Kidney capillary endothelial cell (primary cell): Measurements from ENCODE around the gene MRPL11.

Experiments used
- DNase-seq: peaks from one replicate; pipeline ENCODE4 v3.0.0-alpha.2; 2018; ENCODE audit warnings: low spot score

Gene MRPL11

DNA sequence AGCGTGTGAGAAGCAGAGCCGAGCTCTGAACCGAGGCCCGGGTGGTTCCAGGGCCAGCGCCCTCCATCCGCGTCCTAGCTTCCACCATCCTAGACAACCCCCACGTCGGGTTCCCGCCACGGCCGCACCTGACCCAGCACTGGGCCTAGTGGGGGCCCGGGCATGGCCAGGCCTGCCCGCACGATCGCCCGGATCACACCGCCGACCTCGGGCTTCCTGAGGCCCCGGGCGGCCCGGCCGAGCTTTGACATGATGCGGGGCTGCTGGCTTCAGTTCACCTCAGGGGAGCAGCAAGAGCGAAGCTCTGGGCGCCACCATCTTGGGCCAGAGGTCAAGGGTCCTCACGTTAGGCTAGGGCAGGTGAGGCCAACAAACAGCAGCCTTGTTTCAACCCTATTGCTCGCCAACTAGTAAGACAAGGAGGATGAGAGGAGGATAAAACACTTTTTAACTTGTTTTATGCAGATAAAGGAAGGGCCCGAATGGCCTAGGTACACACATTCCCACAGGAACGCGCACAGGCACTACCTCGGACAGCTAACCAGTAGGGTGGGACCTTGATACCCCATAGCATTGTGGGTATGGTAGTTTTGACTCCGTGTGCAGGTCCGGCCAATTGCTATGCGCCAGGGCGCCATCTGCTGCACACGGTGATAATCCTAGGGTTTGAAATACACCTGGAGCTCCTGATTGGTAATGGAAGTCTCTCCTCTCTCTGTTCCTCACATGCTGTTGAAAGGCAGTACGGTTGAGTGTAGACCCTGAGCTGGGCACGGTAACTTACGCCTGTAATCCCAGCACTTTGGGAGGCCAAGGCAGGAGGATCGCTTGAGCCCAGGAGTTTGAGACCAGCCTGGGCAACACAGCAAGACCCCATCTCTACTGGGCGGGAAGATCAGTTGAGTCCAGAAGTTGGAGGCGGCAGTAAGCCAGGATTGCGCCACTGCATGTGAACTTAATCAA lies at the start of gene MRPL11:
Gene MRPL11, minus strand, starts transcription at position 345 of the 963 bp plus-strand sequence. Its CDS starts 94 bp downstream, at position 251.
- peak; percentile 94 for DNase-seq

DNA sequence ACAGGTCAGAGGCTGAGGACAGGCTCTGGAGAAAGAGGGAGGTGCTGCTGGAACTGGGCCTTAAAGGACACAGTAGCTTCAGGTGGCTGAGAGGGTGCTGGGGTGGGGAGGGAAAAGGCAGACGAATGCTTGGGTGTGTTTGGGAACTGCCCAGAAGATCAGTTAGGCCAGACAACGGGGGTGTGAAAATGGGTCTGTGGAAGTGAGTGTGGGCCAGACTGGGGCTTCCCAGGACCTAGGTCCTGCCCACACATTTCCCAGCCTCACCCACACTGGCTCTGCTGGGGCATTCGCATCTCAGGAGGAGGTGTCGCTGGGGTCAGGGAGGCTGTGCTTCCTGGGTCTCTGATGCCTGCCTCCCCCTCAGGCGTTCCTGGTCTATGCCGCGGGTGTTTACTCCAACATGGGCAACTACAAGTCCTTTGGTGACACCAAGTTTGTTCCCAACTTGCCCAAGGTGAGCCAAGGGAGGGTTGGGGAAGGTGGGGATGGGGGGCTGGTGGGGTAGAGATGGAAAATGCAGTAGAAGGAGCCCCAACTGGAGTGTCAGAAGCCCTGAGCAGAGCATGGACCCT lies 46.2 kb upstream of the MRPL11 start:
- no peak for DNase-seq

DNA sequence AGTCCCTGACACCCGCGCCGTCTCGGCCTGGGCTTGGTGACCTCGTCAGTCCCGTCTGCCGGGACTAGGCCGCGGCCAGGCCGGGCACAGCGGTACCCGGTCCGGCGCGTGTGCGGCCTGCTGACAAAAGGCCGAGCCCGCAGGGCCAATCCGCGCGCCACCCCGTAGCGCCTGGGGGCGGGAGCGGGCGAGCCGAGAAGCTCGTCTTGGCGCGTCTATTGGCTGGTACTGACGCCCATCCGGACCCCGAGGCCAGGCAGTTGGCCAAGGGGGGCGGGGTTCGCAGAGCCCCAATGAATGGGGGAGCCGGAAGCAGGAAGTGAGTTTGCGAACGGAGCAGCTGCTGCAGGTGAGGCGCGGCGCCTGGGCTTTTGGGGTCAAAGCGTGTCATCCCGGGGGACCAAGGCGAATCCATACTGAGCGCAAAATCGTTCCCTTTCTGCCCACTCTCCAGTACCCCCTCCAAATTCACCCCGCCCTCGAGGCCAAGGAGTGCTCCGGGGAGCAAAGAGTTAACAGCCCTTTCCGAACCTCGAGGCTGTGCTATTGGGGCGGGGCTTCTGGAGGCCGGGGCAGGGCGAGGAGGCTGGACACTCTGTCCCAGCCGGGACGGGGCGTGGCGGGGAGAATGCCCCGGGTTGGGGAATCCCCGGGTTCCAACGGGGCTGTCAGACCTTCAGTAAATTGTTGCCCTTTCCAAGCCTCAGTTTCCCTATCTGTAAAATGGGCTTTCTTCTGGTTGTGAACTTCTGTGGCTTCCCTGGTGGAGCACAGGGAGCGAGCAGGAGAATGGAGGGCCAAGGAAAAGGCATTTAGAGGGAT lies 41.7 kb upstream of the MRPL11 start, which contains the start of gene DPP3:
Gene DPP3, plus strand, starts transcription at position 318 of the 822 bp plus-strand sequence. CDS start 1,767 bp downstream, outside the sequence.
- DNase-seq: peak; percentile 95

DNA sequence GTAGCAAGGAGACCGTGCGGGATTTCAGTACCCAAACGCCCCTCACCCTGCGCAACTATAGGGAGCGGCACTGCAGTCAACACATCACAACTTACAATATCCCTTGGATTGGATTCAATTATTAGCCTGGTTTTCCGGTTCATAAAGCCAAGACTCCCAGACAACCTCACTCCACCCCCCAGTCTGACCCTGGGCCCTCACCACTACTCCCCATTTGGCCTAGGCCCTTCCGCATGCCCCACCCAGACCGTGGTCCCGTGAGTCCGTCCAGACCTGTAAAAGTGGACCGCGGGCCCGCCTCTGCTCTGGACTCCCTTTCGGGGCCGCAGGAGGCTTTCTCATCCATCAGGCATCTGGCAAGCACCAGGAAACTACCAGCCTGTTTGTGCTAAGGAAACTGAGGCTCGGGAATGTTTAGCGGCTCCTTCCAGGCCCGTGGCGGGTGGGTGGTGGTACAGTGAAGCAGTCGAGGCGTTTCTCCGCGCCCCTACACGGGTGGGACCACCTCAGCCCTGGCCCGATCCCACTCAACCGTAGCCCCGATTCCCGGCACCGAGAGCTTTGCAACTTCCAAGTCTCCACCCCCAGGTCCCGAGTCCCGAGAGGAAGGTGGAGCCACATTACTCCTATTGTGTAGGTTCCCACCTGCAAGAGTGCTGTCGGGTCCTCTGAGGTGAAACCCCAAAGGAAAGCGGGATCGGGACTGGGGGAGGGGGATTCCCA lies 40.9 kb upstream of the MRPL11 start:
- DNase-seq: peak; percentile 33

DNA sequence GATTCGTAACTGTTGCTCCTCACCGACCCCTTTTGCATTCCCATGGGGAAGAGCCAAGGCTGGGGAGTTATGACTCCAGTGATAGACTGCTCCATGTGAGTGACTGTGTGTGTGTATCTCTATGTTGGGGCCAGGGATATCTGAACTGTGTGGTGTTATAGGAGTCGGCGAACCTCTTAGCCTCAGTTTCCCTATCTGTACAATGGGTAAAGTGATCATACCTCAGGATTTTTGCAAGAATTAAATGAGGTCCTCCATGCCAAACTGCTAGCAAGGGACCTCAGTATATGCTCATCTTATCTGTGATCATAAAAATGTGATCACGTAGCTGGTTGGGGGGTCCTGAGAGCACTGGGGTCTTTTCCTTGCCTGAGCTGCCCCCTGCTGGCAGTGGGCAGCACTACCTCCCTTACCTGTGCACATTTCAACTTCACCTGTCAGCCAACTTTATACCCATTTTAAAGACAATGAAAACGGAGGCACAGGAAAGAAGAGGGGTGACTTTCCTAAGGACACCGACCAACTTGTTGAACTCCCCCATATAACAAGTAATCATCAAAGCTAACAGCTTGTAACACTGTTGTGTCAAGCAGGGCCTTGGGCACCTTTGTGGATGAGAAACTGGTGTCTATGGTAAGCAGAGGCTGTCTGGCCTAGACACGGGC lies 40.2 kb upstream of the MRPL11 start:
- DNase-seq: no peak

DNA sequence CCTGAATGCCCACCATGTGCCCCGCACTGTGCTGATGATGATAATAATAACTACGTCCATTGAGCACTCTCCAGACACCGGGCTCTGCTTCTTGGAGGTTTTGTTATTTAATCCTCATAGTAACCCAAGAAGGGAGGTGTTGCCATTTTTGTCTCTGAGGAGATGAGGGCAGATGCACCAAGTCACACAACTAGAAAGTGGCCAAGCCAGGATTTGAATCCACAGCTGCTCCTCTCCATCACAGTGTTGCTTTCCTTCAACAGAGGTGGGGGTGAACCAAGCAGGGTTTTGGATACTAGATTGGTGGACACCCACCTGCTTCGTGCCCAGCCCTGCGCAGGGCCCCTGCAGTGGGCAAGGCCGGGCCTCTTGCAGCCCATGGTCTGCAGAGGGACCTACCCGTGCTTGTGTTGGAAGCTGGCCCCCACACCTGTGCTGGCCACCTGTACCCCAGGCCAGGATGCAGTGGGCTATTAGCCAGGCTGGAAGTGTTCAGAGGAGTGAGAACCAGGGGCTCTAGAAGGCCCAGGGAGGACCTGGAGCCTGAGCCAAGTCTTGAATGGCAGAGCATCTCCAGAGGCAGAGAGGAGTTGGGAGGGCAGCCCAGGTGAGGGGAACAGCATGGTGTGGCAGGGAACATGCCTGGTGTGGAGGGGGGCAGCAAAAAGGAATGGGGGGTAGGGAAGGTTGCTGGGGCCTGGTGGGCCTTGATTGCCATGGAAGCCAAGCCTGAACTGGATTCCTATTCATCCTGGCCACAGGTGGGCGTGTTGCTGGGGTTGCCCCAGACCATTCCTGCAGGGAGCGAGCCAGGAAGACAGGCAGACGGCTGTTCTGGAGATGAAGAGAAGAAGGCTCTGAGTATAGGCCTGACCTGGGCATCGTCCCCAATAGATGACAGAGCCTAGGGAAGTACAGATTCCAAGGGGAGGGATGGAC lies 38.9 kb upstream of the MRPL11 start:
- no peak for DNase-seq

DNA sequence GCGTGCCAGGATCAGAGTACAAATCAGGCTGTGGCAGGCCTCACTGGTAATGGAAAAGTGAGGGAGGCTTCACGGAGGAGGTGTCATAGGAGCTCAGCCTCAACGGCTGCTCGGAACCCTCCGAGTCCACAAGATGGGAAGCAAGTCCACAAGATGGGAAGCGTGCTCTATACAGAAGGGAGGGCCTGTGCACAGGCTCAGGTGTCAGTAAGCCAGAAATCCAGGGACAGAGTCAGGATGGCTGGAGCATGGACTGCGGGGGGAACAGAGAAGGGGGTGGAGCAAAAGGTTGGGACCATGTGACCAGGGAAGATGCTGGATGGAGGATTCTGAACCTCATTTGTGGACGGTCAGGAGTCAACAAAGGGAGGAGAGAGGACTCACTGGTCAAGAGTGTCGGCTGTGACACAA lies 38.2 kb upstream of the MRPL11 start:
- DNase-seq: no peak

DNA sequence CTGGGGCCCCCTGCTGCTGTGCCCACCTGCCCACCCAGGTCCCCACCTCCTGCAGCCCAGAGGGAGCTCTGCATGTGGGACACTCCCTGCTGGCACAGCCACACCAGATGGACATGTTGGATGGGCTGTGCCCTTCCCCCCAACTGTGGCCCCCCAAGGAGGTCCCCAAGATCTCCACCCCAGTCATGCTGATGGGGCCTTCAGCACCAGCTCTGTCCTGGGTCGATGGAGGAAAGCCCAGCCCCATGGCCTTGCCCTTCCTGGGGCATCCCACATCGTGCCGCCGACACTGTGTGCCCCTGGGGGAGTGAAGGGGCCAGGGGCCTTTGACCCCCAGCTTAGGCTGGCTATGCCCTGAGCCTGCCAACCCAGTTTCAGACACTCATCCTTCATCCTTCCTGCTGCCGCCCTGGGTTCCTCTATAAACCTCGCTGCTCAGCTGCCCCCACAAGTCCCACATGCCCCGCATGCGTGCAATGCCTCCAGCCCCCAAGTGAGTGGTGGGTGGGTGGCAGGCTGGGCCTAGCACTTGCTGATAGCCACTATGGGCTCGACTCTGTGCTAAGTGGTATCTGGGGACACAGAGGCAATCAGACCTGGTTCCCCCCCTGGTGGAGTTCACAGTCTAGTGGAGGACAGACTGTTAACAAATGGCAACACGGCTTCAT lies 37.7 kb upstream of the MRPL11 start:
- DNase-seq: no peak

DNA sequence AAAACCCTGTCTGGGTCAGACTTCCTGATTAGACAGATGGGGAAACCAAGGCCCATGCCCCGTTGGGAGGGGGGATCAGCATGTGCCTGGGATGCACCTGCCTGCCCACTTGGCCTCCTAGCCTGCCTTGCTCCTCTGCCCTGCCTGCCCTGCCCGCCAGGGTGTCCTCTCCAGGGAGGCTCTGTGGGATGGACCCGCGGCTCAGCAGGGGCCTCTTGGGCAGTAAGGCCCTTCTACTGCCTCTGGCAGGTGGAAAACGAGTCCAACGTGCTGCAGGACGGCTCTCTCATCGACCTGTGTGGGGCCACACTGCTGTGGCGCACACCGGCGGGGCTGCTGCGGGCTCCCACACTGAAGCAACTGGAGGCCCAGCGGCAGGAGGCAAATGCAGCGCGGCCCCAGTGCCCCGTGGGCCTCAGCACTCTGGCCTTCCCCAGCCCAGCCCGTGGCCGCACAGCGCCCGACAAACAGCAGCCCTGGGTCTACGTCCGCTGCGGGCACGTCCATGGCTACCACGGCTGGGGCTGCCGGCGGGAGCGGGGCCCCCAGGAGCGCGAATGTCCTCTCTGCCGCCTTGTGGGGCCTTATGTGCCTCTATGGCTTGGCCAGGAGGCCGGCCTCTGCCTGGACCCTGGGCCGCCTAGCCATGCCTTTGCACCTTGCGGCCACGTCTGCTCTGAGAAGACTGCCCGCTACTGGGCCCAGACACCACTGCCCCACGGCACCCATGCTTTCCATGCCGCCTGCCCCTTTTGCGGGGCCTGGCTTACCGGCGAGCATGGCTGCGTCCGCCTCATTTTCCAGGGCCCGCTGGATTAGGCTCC lies 36.9 kb upstream of the MRPL11 start:
- no peak for DNase-seq

DNA sequence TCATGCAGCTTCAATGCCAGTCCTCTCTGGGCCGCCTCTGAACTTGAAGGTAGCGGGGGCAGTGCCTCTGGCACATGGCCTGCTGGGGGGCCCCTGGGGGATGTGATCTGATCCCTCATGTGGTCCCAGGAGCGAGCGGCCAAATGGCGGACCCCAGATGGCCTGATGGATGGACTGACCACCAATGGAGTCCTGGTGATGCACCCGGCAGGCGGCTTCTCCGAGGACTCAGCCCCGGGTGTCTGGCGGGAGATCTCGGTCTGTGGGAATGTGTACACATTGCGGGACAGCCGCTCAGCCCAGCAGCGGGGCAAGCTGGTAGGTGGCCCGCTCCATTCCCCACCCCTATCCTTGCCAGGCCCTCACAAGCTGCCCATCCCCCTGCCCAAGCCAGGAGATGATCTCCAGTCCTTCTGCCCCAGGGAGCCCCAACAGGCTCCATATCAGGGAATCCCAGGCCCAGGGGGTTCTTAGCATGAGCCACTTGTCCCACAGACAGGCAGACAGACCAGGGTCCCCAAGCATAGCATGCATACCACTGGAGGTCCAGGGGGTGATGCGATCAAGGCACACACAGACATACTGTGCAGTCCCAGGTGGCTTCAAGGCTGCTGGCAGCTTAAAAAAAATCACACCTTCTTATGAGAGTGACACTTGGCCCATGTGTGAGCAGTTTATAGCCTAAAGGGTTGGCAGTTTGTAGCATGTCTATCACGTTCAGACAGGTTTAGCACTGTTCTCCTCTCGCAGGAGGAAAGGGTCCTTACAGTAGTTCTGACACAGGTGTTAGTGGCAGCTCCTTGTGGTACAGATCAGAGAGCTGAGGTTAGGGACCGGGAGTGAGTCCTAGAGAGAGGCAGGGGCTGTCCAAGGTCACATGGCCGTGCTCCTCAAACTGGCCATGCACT lies 35.2 kb upstream of the MRPL11 start:
- no peak for DNase-seq

DNA sequence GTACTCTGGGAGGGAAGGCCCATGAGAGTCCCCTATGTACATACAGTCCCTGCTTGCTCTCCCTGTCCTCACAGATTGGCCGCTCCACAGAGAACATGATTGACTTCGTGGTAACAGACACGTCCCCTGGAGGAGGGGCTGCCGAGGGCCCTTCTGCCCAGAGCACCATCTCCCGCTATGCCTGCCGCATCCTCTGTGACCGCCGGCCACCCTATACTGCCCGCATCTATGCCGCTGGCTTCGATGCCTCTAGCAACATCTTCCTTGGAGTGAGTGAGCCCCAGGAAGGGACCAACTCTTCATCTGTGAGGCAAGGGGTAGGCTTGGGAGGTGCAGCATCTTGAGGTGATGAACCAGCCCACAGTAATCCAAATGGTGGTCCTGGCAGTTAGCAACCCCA lies 34.5 kb upstream of the MRPL11 start:
- DNase-seq: no peak

DNA sequence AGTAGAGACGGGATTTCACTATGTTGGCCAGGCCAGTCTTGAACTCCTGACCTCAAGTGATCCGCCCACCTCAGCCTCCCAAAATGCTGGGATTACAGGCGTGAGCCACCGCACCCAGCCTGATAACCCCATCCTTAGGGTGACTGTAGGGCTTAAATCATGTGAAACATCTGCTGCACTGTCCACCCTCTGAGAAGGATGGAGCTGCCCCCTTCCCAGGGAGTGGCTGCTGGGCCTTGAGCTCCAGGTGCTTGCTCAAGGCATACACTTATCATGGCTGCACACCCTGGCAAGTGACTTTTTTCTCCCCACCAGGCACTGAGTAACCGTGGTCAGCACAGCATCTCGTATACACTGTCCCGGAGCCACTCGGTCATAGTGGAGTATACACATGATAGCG lies 33.4 kb upstream of the MRPL11 start:
- no peak for DNase-seq

DNA sequence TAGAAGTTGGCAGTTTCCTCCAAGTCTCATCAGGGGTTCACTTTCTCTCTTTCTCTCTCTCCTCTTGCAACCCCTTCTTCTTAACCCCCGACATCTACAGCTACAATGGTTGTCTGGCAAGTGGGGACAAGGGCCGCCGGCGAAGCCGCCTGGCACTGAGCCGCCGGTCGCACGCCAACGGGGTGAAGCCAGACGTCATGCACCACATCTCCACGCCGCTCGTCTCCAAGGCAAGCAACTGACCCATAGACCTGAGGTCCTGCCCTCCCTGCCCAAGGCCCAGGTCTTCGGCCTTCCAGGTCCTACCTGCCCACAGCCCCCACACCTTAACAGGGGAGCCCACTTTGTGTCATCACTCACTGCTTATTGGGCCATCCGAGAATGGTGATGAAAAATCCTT lies 32.5 kb upstream of the MRPL11 start:
- no peak for DNase-seq

DNA sequence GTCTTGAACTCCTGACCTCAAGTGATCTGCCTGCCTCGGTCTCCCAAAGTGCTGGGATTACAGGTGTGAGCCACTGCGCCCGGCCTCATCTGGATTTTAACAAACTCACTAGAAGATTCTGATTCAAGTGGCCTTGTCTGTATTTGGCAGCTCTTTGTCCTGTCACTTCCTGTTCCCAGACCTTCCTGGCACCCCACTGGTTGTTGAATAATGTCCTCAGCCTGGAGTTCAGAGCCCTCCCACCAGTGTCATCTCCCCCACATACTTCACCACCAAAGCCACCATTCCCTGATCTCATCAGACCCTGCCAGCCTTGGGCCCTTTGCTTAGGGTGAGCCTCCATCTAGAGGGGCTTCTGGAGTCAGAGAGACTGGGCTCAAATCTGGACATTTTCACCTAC lies 31.4 kb upstream of the MRPL11 start:
- DNase-seq: no peak

DNA sequence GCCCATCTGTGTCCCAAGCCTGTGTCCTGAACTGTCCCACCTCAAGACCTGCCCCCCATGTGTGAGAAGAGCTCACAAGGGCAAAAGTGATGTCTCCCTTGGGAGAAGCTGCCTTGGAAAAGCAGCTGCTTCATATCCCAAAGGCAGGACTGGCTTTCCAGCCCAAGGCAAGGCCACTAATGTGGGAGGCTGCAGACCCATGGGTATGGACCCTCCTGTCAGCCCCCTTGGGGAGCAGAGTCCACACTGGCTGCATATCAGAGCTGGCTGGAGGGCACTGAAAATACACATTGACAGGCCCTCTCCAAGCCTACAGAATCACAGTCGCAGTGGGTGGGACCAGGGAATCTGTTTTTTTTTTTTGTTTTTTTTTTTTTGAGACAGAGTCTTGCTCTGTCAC lies 30.8 kb upstream of the MRPL11 start:
- no peak for DNase-seq

DNA sequence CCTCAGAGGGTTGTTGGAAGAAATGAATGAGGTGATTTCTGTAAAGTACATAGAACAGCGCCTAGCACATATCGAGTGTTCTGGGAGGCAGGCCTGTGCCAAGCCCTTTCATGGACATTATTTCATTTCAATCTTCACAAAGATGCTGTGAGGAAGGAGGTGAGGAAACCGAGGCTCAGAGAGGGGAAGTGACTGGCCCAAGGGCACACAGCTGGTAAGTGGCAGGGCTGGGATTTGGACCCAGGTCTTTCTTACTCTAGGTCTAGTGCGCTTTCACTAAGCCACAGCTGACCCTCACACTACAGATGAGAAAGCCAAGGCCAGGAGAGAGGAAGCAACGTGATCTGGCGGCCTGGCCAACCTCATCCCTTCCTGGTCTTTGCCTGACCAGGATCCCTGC lies 30.0 kb upstream of the MRPL11 start:
- DNase-seq: no peak

DNA sequence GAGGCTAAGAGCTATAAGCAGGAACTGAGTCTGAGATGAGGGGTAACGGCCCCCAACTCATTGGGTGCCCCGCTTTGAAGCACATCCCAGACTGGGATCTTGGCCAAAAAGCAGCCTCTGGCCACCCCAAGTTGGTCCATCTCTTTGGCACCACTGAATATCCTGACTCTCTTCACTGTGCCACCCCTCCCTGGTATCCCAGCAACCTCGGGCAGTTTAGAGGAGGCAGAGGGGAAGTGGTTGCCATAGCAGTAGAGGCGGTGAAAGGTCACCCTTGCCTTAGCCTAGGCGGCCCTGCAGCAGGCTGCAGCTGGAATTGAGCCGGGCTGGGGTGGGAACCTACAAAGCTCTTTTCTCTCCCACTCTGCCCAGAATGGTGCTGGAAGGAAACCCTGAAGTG lies 29.1 kb upstream of the MRPL11 start:
- no peak for DNase-seq
